ENCODE measurements around the gene MPV17.
"Not testable (repeated sequence)": the region's sequence is repeated elsewhere in the genome, so short reads cannot be mapped to it uniquely, and the experiment has no call there.

MPV17 gene

DNA sequence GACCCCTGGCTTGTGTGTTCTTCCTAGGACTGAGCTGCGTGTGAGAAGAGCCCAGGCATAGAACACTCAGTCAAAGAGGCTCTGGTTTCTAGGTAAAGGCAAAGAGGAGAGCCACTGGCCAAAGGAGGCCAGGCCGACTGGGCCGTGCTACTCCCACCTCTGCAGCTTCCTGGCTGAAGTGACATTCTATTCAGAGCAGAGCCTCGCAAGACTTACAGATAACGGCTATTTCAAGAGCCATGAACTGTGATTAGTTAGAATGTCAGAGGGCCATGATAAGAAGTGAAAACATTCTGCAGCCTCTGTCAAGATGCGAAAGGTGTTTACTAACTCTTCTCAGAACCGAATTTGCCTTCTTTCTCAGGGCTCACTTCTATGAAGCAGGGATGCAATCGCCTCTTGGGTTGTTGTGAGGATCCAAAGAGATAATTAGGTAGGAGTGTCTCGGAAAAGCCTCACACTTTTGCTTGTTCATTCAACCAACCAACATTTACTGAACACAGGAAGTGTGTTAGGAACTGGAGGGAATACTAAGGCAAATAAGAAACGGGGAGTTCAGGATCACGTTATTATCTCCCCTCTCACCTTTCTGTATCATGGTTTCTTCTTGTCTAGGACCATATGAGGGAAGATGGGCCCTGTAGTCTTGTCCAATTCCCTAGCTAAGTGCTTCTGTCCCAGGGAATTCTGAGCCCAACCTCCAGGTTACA is 51.1 kb downstream of the MPV17 start:
- H3K27me3 ChIP-seq, result peaks cover 0 to 21% of the 10 kb centered on the region in 2 donors
- H3K36me3 ChIP-seq, result no peaks in the 10 kb centered on the region
- DNase-seq, result no peak
- H3K9me3 ChIP-seq, result no peaks in the 10 kb centered on the region
- H3K4me1 ChIP-seq, result no peaks in the 10 kb centered on the region
- H3K4me3 ChIP-seq, result no peak overlapping the region
- intact Hi-C loops (cut with DNase I; ENCODE audit: low total_unique reads), result no loop called here
- H3K27ac ChIP-seq, result no peak overlapping the region
- TF ChIP-seq, protein P1, sequence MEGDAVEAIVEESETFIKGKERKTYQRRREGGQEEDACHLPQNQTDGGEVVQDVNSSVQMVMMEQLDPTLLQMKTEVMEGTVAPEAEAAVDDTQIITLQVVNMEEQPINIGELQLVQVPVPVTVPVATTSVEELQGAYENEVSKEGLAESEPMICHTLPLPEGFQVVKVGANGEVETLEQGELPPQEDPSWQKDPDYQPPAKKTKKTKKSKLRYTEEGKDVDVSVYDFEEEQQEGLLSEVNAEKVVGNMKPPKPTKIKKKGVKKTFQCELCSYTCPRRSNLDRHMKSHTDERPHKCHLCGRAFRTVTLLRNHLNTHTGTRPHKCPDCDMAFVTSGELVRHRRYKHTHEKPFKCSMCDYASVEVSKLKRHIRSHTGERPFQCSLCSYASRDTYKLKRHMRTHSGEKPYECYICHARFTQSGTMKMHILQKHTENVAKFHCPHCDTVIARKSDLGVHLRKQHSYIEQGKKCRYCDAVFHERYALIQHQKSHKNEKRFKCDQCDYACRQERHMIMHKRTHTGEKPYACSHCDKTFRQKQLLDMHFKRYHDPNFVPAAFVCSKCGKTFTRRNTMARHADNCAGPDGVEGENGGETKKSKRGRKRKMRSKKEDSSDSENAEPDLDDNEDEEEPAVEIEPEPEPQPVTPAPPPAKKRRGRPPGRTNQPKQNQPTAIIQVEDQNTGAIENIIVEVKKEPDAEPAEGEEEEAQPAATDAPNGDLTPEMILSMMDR (IDR thresholded peaks at IDR 0.05), result no peak

DNA sequence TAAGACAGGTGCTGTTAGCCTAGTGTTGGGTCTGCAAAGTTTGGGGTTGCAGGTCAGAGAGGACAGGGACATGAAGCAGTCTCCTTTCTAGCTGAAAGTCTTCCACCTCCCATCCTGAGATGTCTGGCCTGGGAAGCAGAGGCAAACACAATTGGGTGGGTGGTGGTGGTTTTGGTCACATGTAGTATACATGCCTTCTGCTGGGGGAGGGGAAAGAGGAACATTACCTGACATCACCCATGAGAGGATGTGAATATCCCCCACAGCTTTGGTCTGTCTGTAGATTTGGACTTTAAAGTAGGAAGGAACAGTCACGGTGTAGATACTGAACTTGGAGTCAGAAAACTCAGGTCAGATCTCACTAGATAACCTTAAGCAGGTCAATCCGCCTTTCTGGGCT is 52.2 kb downstream of the MPV17 start:
- intact Hi-C loops (cut with DNase I; ENCODE audit: low total_unique reads), result no loop called here
- no peaks in the 10 kb centered on the region for H3K9me3 ChIP-seq
- H3K4me3 ChIP-seq, result no peak overlapping the region
- no peak overlapping the region for H3K27ac ChIP-seq
- TF ChIP-seq, protein P1 (IDR thresholded peaks at IDR 0.05), result no peak
- DNase-seq, result no peak
- H3K4me1 ChIP-seq, result no peaks in the 10 kb centered on the region
- no peaks in the 10 kb centered on the region for H3K36me3 ChIP-seq
- H3K27me3 ChIP-seq, result peaks cover 0 to 31% of the 10 kb centered on the region in 2 donors

DNA sequence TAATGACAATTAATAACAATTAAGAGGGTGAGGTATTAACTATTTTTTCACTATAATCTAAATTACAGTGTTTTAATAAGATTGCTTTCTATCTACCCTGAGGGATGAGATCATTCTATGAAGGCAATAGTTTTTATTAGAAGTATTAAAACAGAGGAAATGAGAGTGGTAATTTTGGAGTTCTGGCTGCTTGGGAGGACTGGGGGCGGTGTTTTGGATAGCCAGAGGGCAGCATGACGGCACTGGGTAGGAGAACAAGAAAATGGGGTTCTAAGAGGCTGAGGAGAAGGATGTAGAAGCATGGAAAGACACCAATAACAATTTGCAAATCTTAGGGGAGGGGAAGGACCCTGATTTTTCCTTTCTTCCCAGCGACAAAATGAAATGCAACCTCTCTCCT is 52.8 kb downstream of the MPV17 start:
- DNase-seq, result no peak
- peaks cover 0 to 31% of the 10 kb centered on the region in 2 donors for H3K27me3 ChIP-seq
- intact Hi-C loops (cut with DNase I; ENCODE audit: low total_unique reads), result no loop called here
- TF ChIP-seq, protein P1 (IDR thresholded peaks at IDR 0.05), result no peak
- no peak overlapping the region for H3K27ac ChIP-seq
- H3K36me3 ChIP-seq, result no peaks in the 10 kb centered on the region
- peaks cover 0 to 1% (median under 1%) of the 10 kb centered on the region in 4 donors for H3K4me1 ChIP-seq
- no peaks in the 10 kb centered on the region for H3K9me3 ChIP-seq
- no peak overlapping the region for H3K4me3 ChIP-seq

DNA sequence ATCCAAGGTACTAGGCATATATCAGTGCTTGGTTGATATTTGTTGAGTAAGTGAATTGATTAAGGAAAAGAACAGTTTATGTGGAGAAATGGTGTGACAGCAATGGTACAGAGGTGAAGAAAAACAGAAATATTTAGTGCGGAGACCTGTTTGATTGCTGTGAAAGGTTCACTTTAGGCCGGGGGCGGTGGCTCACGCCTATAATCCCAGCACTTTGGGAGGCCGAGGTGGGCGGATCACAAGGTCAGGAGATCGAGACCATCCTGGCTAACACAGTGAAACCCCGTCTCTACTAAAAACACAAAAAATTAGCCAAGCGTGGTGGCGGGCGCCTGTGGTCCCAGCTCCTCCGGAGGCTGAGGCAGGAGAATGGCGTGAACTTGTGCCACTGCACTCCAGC is 54.6 kb downstream of the MPV17 start:
- H3K36me3 ChIP-seq; H3K27ac ChIP-seq; H3K9me3 ChIP-seq; intact Hi-C loops (cut with DNase I; ENCODE audit: low total_unique reads); H3K4me3 ChIP-seq; DNase-seq: not testable (repeated sequence)
- peaks cover 0 to 20% (median 19%) of the 10 kb centered on the region in 4 donors for H3K4me1 ChIP-seq
- peaks cover 0 to 44% of the 10 kb centered on the region in 2 donors for H3K27me3 ChIP-seq

DNA sequence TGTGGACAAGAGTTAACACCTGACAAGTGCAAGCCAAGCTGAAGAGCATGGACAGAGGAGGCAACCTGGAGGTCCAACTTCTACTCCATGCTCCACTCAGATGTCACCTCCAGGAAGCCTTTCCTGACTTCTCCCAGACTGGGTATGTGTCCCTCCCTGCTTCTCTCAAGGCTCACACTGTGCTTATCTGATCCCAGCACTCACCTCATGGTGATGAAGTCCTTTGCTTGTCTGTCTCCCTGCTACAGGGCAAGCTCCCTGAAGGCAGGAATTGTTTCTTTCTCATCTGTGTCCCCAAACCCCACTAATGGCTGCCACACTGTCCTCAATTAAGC is 57.4 kb downstream of the MPV17 start:
- H3K27ac ChIP-seq, result no peak overlapping the region
- peaks cover 0 to 72% of the 10 kb centered on the region in 2 donors for H3K27me3 ChIP-seq
- TF ChIP-seq, protein P1 (IDR thresholded peaks at IDR 0.05), result no peak
- no peaks in the 10 kb centered on the region for H3K36me3 ChIP-seq
- no peak for DNase-seq
- no peak overlapping the region for H3K4me3 ChIP-seq
- H3K9me3 ChIP-seq, result no peaks in the 10 kb centered on the region
- H3K4me1 ChIP-seq, result peaks cover 0 to 38% (median 36%) of the 10 kb centered on the region in 4 donors
- intact Hi-C loops (cut with DNase I; ENCODE audit: low total_unique reads), result no loop called here

DNA sequence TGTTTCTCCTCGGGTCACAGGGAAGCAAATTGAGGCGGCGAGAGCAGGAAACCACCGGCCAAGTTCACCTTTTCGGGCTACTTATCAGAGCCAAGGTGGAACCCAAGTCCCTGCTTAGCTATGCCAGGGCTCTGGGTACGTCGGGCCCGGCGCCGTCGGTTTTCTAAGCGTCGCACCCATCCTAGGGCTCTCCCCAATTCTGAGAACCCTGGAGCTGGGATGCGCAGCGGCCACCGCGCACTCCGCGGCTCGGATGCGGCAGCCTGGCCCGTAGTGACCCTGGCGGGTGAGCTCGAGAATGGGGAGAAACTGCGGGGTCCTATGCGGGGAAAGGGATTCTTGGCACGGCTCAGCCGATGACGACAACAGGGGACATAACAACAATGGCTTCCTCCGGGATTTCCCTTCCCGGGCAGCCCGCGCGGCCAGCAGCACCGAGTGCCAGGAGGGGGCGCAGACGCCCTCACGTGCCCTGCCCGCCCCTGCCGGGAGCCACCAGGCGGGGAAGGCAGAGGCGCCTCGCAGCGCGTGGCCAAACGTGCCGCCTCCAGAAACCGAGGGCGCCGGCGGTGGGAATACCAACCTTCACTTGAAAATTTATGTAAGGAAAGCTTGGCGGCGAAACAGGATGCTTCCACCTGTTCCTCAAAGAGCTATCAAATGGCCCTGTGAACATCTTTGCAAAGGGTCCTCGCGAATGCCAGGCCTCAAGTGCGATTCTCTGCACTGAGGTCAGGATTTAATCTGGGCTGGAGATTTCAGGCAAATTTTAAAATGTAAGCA is 58.0 kb downstream of the MPV17 start:
- Histone ChIP-seq H3K4me3 (peak overlapping the region; percentile 11 to 35), H3K9me3 (no peaks in the 10 kb centered on the region), H3K36me3 (no peaks in the 10 kb centered on the region), H3K4me1 (peaks cover 0 to 38% (median 36%) of the 10 kb centered on the region in 4 donors), H3K27ac (no peak overlapping the region), H3K27me3 (peaks cover 0 to 76% of the 10 kb centered on the region in 2 donors)
- intact Hi-C loops (cut with DNase I; ENCODE audit: low total_unique reads), result no loop called here
- DNase-seq, result peak in 1 of 2 donors; percentile 37
- TF ChIP-seq, protein P1 (IDR thresholded peaks at IDR 0.05), result peak in 1 of 2 experiments; percentile 16

Measured in tibial artery (tissue), 4 donors.